Measurements from ENCODE around the gene SLC2A13.

GRCh38 chr12:39712334-39712733, 393.5 kb downstream of the SLC2A13 start:
- TF ChIP-seq CTCF (IDR thresholded peaks at IDR 0.05) (no peak), POLR2AphosphoS5 (IDR thresholded peaks at IDR 0.05) (no peak), POLR2A (IDR thresholded peaks at IDR 0.05) (no peak)
